ENCODE measurements around the gene AKT3. TPM values are rescaled to one million over a fixed set of nuclear protein-coding genes. Genes with fewer than 3 reads are reported as not detected.

The AKT3 gene
- total RNA-seq, 1 donor from 2014 or later: 35.3 TPM

GRCh38 chr1:243471026-243471685 is 378.9 kb downstream of the AKT3 start:
- H3K4me1 Mint-ChIP-seq (ENCODE audit: low read depth): peaks cover 6% of the 10 kb centered on the region
- intact Hi-C loops (cut with micrococcal nuclease): no loop called here
- no peaks in the 10 kb centered on the region for H3K27me3 Mint-ChIP-seq (ENCODE audit: low read depth)
- no peaks in the 10 kb centered on the region for H3K9me3 Mint-ChIP-seq
- no peak for DNase-seq (ENCODE audit: low spot score)
- H3K4me3 Mint-ChIP-seq (ENCODE audit: low read depth): no peak overlapping the region
- H3K27ac Mint-ChIP-seq: no peak overlapping the region
- H3K36me3 Mint-ChIP-seq (ENCODE audit: low read depth): no peaks in the 10 kb centered on the region

DNA sequence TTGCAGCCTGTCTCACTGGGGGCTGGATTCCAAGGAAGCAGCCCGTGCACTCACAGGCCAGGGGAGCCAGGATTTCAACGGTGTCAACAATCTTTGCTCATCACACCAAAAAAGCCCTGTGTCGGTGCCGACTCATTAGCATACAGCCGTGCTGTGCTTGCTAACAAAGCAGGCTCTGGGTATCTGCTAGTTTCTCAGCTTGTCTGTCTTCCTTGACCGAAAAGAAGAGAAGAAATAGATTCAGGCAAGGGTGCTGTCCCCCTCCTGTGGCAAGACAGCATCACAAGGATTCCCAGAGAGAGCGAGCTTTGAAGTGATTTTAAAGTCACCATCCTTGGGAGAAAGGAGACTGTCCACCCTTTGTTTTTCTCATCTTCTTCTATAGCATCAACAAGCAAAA is 379.5 kb downstream of the AKT3 start:
- H3K4me1 Mint-ChIP-seq (ENCODE audit: low read depth): peaks cover 6% of the 10 kb centered on the region
- no peaks in the 10 kb centered on the region for H3K27me3 Mint-ChIP-seq (ENCODE audit: low read depth)
- no peak overlapping the region for H3K27ac Mint-ChIP-seq
- no peaks in the 10 kb centered on the region for H3K36me3 Mint-ChIP-seq (ENCODE audit: low read depth)
- H3K9me3 Mint-ChIP-seq: no peaks in the 10 kb centered on the region
- intact Hi-C loops (cut with micrococcal nuclease): no loop called here
- DNase-seq (ENCODE audit: low spot score): no peak
- H3K4me3 Mint-ChIP-seq (ENCODE audit: low read depth): no peak overlapping the region

GRCh38 chr1:243469497-243469896 is 380.5 kb downstream of the AKT3 start:
- Mint-ChIP-seq H3K27ac (no peak overlapping the region), H3K36me3 (ENCODE audit: low read depth) (no peaks in the 10 kb centered on the region), H3K4me1 (ENCODE audit: low read depth) (peaks cover 6% of the 10 kb centered on the region), H3K27me3 (ENCODE audit: low read depth) (no peaks in the 10 kb centered on the region), H3K9me3 (no peaks in the 10 kb centered on the region), H3K4me3 (ENCODE audit: low read depth) (no peak overlapping the region)
- DNase-seq (ENCODE audit: low spot score): no peak
- intact Hi-C loops (cut with micrococcal nuclease): no loop called here

DNA sequence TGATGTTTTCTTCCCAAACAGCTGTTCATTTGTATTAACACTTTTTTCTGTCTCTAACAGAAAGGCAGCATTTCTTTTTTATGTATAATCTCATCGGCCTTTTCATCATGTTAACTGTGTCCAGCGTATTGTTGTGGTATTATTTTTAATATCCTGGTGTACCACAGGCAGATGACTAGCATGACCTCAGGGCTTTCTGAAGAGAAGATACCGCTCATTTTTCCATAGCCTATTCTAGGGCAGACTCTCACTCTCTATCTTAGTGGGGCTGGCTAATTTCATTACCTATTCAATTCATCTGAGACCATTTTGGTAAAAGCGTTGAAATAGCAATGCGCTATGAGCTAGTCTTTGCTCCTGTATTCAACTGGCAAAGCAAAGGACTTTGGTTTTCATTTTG is 384.3 kb downstream of the AKT3 start:
- no peaks in the 10 kb centered on the region for H3K9me3 Mint-ChIP-seq
- intact Hi-C loops (cut with micrococcal nuclease): no loop called here
- DNase-seq (ENCODE audit: low spot score): no peak
- no peak overlapping the region for H3K27ac Mint-ChIP-seq
- H3K36me3 Mint-ChIP-seq (ENCODE audit: low read depth): no peaks in the 10 kb centered on the region
- no peaks in the 10 kb centered on the region for H3K4me1 Mint-ChIP-seq (ENCODE audit: low read depth)
- H3K4me3 Mint-ChIP-seq (ENCODE audit: low read depth): no peak overlapping the region
- no peaks in the 10 kb centered on the region for H3K27me3 Mint-ChIP-seq (ENCODE audit: low read depth)

DNA sequence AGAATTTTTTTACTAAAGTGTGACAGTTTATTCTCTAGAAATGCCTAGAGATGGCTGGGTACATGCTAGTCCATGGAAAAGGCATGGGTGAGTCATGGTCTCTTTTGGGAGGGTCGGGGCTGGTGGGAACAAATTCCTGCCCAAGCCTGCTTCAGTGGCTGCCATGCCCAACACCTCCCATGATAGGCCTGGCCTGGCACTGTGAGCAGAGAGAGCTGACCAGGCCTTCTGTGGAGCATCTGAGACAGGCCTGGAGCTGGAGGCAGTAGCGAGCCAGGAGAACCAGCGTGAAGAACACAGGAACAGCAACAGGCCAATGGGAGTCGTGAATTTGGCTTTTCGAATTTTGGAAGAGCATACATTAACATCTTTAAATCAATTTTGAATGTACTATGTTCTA is 385.0 kb downstream of the AKT3 start:
- no peak overlapping the region for H3K4me3 Mint-ChIP-seq (ENCODE audit: low read depth)
- no peaks in the 10 kb centered on the region for H3K36me3 Mint-ChIP-seq (ENCODE audit: low read depth)
- DNase-seq (ENCODE audit: low spot score): no peak
- no peaks in the 10 kb centered on the region for H3K9me3 Mint-ChIP-seq
- no peak overlapping the region for H3K27ac Mint-ChIP-seq
- no peaks in the 10 kb centered on the region for H3K27me3 Mint-ChIP-seq (ENCODE audit: low read depth)
- intact Hi-C loops (cut with micrococcal nuclease): no loop called here
- no peaks in the 10 kb centered on the region for H3K4me1 Mint-ChIP-seq (ENCODE audit: low read depth)

DNA sequence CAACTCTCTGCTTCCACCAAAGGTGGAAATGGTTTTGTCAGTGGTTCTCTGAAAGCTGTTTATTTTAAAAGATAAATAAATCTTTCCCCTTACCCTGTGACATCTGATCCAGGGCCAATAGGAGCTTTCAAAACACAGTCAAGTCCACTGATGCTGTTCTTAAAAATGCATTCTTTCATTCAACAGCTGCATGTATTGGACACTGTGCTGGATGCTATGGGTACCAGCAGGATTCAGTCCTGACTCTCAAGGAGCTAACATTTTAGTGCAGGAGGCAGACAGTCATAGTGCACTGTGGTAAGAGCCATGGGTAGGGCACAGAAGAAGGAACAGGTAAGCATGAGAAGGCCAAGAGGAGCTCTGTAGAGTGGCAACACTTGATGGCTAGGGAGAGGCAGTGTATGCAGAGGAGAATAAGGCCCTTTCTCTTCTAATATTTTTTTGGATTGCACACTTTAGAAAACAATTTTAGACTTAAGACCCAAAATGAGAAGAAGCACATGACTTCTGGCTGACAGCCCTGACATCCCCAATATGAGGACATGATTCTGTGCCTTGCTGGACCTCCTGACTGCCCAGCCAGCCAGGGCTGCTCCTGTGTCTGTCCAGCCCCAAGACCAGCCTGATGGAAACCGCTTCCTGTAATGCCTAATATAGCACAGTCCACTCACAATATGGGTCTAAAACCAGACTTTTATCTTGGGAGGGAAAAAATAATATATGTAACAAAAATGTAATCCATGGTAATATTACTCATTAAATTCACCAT is 386.9 kb downstream of the AKT3 start:
- H3K27ac Mint-ChIP-seq: no peak overlapping the region
- H3K27me3 Mint-ChIP-seq (ENCODE audit: low read depth): no peaks in the 10 kb centered on the region
- peaks cover 4% of the 10 kb centered on the region for H3K4me1 Mint-ChIP-seq (ENCODE audit: low read depth)
- no peak overlapping the region for H3K4me3 Mint-ChIP-seq (ENCODE audit: low read depth)
- H3K36me3 Mint-ChIP-seq (ENCODE audit: low read depth): no peaks in the 10 kb centered on the region
- no peaks in the 10 kb centered on the region for H3K9me3 Mint-ChIP-seq
- intact Hi-C loops (cut with micrococcal nuclease): no loop called here
- no peak for DNase-seq (ENCODE audit: low spot score)

- peaks cover 2% of the 10 kb centered on the region for H3K36me3 Mint-ChIP-seq (ENCODE audit: low read depth)
- no peak overlapping the region for H3K27ac Mint-ChIP-seq
- no peaks in the 10 kb centered on the region for H3K9me3 Mint-ChIP-seq
- intact Hi-C loops (cut with micrococcal nuclease): no loop called here
- DNase-seq (ENCODE audit: low spot score): no peak
- no peaks in the 10 kb centered on the region for H3K27me3 Mint-ChIP-seq (ENCODE audit: low read depth)
- H3K4me3 Mint-ChIP-seq (ENCODE audit: low read depth): no peak overlapping the region
- H3K4me1 Mint-ChIP-seq (ENCODE audit: low read depth): peaks cover 4% of the 10 kb centered on the region
These were observed 388.3 kb downstream of the AKT3 start for GRCh38 chr1:243461700-243462099.

DNA sequence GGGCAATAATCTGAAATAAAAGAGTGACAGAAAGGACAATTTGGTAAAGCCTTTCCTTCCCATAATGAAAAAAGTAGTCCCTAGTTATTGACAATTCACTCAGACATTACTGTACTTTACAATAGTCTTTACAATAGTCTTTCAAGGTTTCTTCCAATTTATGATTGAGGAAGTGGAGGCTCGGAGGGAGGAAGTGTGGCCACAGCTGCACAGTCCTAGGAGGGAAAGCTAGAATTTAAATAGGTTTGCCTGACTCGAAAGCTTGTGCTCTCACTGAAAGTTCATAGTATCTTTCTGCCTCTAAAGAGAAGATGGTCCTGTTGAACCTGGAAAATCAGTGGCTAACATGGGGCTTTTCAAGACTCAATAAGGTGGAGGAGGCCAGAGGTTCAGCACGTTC is 391.0 kb downstream of the AKT3 start:
- Mint-ChIP-seq H3K27ac (no peak overlapping the region), H3K36me3 (ENCODE audit: low read depth) (peaks cover 3% of the 10 kb centered on the region), H3K4me3 (ENCODE audit: low read depth) (no peak overlapping the region), H3K4me1 (ENCODE audit: low read depth) (peaks cover 4% of the 10 kb centered on the region), H3K27me3 (ENCODE audit: low read depth) (no peaks in the 10 kb centered on the region), H3K9me3 (no peaks in the 10 kb centered on the region)
- DNase-seq (ENCODE audit: low spot score): no peak
- intact Hi-C loops (cut with micrococcal nuclease): no loop called here

DNA sequence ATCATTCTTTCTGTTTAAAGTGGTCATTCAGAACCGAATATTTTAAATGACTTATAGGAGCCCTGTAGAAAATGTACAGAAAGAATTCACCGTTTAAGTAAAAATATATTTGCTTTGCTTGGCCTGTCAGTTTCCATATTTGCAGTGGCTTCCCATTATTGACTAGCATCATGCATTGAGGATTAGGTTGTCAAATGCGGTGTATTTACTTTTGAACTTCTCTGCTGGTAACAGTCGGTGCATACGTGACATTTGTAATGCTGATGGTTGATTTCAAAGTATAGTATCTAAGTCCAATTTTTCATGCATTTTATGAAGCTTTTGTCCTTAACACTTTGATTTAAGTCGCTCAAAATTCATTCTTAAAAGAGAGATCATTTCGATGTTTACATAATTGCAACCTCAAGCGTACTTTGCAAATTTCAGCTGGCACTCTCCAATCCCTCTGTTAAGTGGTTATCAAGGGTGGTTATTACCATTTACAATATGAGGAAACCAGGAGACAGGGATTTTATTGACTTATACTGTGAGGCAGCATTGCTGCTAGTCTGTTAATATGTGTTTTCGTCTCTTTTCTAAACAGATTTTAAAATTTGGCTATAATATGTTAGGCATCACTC is 392.6 kb downstream of the AKT3 start:
- Mint-ChIP-seq H3K4me1 (ENCODE audit: low read depth) (peaks cover 4% of the 10 kb centered on the region), H3K4me3 (ENCODE audit: low read depth) (no peak overlapping the region), H3K27me3 (ENCODE audit: low read depth) (no peaks in the 10 kb centered on the region), H3K36me3 (ENCODE audit: low read depth) (peaks cover 3% of the 10 kb centered on the region), H3K9me3 (no peaks in the 10 kb centered on the region), H3K27ac (no peak overlapping the region)
- DNase-seq (ENCODE audit: low spot score): no peak
- intact Hi-C loops (cut with micrococcal nuclease): no loop called here

- H3K4me1 Mint-ChIP-seq (ENCODE audit: low read depth): peaks cover 4% of the 10 kb centered on the region
- H3K9me3 Mint-ChIP-seq: no peaks in the 10 kb centered on the region
- intact Hi-C loops (cut with micrococcal nuclease): no loop called here
- DNase-seq (ENCODE audit: low spot score): no peak
- no peak overlapping the region for H3K4me3 Mint-ChIP-seq (ENCODE audit: low read depth)
- H3K27ac Mint-ChIP-seq: no peak overlapping the region
- H3K36me3 Mint-ChIP-seq (ENCODE audit: low read depth): peaks cover 3% of the 10 kb centered on the region
- no peaks in the 10 kb centered on the region for H3K27me3 Mint-ChIP-seq (ENCODE audit: low read depth)
These were observed 394.0 kb downstream of the AKT3 start for GRCh38 chr1:243455760-243456651.

GRCh38 chr1:243454328-243454997 is 395.6 kb downstream of the AKT3 start:
- DNase-seq (ENCODE audit: low spot score): no peak
- H3K36me3 Mint-ChIP-seq (ENCODE audit: low read depth): peaks cover 3% of the 10 kb centered on the region
- H3K27me3 Mint-ChIP-seq (ENCODE audit: low read depth): no peaks in the 10 kb centered on the region
- peaks cover 4% of the 10 kb centered on the region for H3K4me1 Mint-ChIP-seq (ENCODE audit: low read depth)
- H3K27ac Mint-ChIP-seq: no peak overlapping the region
- no peak overlapping the region for H3K4me3 Mint-ChIP-seq (ENCODE audit: low read depth)
- no peaks in the 10 kb centered on the region for H3K9me3 Mint-ChIP-seq
- intact Hi-C loops (cut with micrococcal nuclease): no loop called here

DNA sequence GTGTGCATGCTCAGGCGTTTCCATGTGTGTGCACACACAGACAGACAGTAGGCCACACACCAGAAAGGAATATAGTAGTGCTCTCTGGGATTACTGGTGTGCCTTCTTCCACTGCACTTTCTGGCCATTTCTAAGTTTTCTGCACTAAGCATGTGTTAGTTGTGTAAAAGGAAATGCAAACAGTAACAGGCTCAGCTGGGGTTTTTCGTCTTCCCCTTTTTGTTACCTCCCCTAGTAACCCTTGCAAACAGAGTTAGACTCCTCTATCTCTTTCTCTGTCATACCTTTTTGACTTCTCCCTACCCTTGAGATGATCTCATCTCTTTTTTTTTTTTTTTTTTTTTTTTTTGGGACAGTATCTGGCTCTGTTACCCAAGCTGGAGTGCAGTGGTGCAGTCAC is 398.0 kb downstream of the AKT3 start:
- DNase-seq (ENCODE audit: low spot score): no peak
- H3K27me3 Mint-ChIP-seq (ENCODE audit: low read depth): no peaks in the 10 kb centered on the region
- intact Hi-C loops (cut with micrococcal nuclease): no loop called here
- H3K4me3 Mint-ChIP-seq (ENCODE audit: low read depth): no peak overlapping the region
- no peaks in the 10 kb centered on the region for H3K9me3 Mint-ChIP-seq
- no peak overlapping the region for H3K27ac Mint-ChIP-seq
- H3K36me3 Mint-ChIP-seq (ENCODE audit: low read depth): peaks cover 3% of the 10 kb centered on the region
- peaks cover 9% of the 10 kb centered on the region for H3K4me1 Mint-ChIP-seq (ENCODE audit: low read depth)
